ENCODE results near the gene FAM234A. TPM values are rescaled to one million over a fixed set of nuclear protein-coding genes. Genes with fewer than 3 reads are reported as not detected.

Gene FAM234A
- total RNA-seq, 1 donor from 2014 or later, result 112 TPM

DNA sequence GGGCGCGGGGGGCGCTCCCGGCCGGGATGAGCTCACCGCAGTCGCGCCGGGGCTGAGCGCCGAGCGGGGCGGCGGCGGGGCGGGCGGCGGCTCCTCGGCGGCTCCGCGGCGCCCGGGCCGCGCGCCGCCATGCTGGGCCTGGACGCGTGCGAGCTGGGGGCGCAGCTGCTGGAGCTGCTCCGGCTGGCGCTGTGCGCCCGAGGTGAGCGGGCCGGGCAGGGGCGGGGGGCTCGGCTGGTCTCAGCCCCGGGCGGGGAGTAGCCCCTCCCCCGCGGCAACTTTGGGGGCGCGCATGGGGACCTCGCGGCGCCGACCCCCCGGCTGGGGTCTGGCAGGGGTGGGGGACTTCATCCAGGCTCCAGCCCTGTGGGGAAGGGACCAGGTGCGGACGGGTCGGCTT lies 45.9 kb downstream of the FAM234A start, which contains the start of gene ARHGDIG:
ARHGDIG (plus strand) TSS at position 40 of the 400 bp plus-strand sequence; CDS start at position 130, 90 bp downstream.
- DNase-seq (ENCODE audit: extremely low read depth, low read depth, low spot score), result no peak

GRCh38 chr16:280991-281659 lies 46.5 kb downstream of the FAM234A start:
- DNase-seq (ENCODE audit: extremely low read depth, low read depth, low spot score), result no peak

GRCh38 chr16:281660-282255 lies 47.1 kb downstream of the FAM234A start:
- DNase-seq (ENCODE audit: extremely low read depth, low read depth, low spot score), result no peak

- DNase-seq (ENCODE audit: extremely low read depth, low read depth, low spot score), result no peak
Measured at GRCh38 chr16:282491-282890, 47.9 kb downstream of the FAM234A start.

GRCh38 chr16:283033-283805 lies 48.6 kb downstream of the FAM234A start, which contains the start of gene PDIA2:
TSS of gene PDIA2 (plus strand) at chr16:283164. CDS start at chr16:283170, 6 bp downstream.
- DNase-seq (ENCODE audit: extremely low read depth, low read depth, low spot score), result no peak

DNA sequence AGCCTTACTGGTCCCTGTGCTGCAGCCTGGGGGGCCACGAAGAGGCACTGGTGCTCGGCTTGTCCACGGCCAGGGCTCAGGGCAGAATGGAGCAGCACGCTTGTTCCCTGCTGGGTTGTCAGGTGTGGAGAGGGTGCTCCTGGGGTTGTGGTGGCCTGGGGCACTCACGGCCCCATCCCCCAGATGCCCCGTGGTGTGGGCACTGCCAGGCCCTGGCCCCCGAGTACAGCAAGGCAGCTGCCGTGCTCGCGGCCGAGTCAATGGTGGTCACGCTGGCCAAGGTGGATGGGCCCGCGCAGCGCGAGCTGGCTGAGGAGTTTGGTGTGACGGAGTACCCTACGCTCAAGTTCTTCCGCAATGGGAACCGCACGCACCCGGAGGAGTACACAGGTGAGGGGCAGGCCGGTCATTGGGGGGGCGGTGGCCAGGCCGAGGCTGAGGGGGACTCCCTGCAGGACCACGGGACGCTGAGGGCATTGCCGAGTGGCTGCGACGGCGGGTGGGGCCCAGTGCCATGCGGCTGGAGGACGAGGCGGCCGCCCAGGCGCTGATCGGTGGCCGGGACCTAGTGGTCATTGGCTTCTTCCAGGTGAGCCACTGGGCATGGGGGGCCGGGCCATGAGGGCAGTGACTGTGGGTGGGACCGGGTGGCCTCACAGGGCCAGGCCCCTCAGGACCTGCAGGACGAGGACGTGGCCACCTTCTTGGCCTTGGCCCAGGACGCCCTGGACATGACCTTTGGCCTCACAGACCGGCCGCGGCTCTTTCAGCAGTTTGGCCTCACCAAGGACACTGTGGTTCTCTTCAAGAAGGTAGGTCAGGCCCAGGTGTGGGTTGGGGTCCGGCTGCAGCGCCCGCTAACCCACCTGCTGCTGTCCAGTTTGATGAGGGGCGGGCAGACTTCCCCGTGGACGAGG lies 49.8 kb downstream of the FAM234A start:
- no peak for DNase-seq (ENCODE audit: extremely low read depth, low read depth, low spot score)

DNA sequence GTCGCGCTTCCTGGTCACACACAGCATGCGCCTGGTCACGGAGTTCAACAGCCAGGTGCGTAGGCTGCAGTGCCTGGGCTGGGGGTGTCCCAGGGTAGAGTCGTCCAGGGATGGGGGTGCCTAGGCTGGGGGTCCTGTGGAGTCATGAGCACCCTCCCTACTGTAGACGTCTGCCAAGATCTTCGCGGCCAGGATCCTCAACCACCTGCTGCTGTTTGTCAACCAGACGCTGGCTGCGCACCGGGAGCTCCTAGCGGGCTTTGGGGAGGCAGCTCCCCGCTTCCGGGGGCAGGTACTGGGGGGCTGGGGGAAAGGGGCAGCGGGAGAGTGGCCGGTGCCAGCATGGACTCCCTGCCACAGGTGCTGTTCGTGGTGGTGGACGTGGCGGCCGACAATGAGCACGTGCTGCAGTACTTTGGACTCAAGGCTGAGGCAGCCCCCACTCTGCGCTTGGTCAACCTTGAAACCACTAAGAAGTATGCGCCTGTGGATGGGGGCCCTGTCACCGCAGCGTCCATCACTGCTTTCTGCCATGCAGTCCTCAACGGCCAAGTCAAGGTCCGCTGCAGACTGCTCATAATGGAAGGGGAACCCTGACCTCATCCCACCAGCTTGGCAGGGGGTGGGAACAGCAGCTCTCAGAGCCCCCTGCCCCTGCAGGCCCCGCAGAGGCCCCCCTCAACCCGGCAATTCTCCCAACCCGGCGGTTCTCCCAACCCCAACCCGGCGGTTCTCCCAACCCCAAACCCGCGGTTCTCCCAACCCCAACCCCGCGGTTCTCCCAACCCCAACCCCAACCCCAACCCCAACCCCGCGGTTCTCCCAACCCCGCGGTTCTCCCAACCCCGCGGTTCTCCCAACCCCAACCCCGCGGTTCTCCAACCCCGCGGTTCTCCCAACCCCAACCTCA lies 50.8 kb downstream of the FAM234A start:
- no peak for DNase-seq (ENCODE audit: extremely low read depth, low read depth, low spot score)

DNA sequence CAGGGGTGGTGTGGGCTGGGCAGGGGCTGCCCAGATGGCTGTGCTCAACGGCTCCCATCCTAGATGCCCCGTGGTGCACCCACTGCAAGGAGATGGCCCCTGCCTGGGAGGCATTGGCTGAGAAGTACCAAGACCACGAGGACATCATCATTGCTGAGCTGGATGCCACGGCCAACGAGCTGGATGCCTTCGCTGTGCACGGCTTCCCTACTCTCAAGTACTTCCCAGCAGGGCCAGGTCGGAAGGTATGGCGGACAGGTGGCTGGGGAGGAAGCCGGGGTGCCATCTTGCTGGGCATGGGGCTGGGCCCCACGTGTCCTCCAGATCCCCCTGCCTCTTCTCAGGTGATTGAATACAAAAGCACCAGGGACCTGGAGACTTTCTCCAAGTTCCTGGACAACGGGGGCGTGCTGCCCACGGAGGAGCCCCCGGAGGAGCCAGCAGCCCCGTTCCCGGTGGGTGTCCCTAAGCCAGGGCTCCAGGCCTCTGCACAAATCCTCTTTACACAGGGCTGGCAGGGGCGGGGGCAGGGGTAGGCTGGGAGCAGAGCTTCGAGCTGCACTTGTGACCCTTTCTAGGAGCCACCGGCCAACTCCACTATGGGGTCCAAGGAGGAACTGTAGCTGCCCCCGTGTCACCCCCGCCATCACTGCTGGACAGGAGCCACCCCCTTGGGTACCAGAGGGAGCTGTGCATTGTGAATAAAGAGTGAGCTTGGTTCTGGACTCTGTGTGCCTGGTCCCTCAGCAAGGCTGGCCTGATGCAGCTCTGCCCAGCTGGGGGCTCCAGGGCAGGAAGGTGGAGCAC lies 52.1 kb downstream of the FAM234A start:
- no peak for DNase-seq (ENCODE audit: extremely low read depth, low read depth, low spot score)

DNA sequence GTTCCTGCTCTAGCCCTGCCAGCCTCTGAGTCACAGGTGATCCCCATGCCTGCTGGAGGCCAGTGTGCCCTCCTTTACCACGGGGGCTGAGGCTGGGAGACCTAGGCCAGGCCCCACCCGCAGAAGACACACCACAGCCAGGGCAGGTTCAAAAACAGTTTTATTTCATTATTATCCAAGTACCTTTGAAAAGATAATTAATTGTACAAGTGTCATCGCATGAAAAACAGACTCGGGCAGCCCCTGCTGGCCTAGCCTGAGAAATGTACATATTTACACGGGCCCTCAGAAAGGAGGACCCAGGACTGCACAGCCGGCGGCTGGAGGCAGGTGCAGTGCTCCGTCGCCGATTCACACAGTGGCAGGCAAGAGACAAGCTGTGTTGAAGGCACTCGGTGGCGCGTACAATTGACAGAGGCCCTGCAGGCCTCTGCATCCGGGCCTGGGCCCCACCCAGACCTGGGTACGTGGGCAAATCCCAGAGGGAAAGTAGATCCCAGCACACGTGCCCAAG lies 52.7 kb downstream of the FAM234A start:
- no peak for DNase-seq (ENCODE audit: extremely low read depth, low read depth, low spot score)

DNA sequence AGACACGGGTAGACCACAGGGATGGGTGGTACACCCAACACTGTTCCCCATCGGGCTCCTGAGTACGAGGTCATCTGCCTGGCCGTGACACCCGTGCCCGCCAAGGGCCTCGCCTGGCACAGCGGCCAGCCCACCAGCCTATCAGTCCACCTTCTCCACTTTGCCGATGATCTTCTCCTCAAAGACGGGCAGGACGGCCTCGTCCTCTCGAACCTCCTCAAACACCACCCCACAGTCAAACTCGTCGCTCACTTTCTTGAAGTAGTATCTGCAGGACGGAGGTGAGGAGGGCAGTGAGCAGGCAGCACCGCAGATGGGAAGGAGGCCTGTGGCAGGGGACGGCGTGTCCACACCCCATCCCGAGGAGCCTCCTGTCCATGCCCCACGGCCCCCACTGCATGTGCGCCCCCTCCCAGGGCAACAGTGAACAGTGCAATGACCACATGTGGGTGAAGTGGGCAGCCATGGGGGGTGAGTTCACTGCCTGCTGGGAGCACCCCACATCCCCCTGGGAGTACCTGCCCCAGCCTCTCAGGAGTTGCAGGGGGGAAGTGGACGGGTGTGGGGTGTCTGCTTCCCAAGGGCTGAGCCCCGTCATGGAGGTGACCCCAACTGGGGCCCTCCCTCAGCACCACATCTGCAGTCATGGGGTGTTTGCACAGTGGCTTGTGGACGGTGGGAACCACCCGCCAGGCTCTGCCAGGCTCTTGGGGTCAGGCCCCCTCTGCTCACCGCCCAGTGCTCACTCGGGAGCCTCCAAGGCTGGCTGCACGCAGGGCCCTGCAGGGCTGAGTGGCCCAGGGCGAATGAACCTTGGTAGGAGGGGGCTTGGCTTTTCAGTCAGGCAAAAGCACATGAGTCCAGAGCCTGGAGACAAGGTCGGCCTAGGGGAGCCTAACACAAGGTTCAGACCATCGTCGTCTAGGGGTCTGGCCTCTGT lies 53.6 kb downstream of the FAM234A start:
- no peak for DNase-seq (ENCODE audit: extremely low read depth, low read depth, low spot score)

DNA sequence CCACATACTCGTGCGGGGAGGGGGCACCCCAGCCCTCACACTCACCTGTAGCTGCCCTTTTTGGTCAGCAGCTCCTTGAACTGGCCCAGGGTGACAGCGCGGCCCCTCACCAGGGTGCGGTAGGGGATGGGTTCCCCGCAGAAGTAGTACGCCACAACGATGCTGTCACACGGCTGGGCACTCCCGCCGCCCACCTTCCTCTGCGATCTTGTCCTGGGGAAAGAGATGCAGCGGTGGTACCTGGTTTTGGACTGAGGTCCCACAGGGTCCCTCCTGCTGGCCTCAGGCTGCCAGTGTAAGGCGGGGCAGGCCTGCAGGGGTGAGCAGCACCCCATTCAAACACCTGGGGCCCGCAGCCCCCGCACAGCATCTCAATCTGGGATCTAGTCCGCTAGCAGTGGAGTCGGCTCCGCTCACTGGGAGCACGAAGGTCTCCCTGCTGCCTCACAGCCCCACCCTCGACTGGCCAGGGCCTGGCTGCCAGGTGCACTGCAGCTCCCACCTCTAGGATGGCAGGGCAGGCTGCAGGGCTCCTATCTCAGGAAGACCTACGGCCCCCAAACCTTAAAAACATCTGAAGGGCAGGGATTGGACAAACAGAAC lies 54.9 kb downstream of the FAM234A start:
- DNase-seq (ENCODE audit: extremely low read depth, low read depth, low spot score), result no peak

GRCh38 chr16:290015-290680 lies 55.5 kb downstream of the FAM234A start:
- no peak for DNase-seq (ENCODE audit: extremely low read depth, low read depth, low spot score)

DNA sequence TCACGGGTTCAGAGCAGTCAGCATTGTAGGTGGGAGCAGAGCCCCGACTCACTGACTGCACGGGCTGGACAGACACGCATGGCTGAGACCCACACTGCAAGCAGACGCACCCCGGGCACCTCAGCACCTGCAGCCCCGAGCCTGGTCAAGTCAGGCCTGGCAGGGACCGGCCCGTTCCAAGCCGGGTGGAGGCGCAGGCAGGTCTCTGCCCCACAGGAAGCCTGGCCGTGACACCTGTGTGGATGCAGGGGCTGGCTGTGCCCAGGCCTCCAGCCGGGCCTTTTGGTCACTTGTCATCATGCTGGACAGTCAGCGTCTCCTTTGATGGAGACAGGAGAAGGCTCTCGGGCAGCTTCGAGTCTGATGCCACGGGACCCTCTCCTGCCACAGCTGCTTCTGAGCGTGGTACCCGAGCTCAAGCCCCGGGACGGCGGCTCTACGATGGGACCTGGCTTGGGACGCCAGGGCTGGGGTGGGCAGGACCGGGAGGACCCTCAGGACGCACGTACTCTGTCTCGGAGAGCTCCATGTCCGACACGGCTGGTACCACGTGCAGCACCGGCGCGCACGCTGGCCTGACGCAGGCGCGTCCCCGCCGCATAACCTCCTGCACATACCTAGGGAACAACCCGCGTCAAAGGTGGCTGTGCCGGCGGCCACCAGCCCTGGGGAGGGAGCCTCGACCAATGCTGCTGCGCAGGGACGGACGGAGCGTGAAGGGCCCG lies 56.2 kb downstream of the FAM234A start:
- no peak for DNase-seq (ENCODE audit: extremely low read depth, low read depth, low spot score)

DNA sequence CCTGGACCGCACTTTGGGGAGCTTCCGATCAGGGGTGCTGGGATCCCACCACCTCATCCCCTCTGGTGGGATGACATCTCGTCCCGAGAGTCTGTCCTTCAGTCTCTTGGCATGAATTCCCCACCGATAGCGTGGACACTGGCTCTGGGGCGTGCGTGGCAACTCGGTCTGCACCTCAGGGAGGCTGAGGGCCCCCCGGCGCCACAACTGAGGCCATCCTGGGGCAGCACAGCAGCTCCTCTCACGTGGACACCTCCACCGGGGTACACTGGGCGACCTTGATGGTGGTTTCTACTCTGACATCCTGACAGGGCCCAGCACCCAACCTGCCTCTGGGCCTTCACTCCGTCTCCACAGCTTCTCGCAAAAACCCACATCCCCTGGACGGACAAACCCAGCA lies 56.9 kb downstream of the FAM234A start:
- no peak for DNase-seq (ENCODE audit: extremely low read depth, low read depth, low spot score)

GRCh38 chr16:293043-293775 lies 58.6 kb downstream of the FAM234A start:
- DNase-seq (ENCODE audit: extremely low read depth, low read depth, low spot score), result no peak

Data from glomerular endothelial cell (primary cell).